Measurements from ENCODE around the gene POM121C.
"Not testable (repeated sequence)": the region's sequence is repeated elsewhere in the genome, so short reads cannot be mapped to it uniquely, and the experiment has no call there.

Gene POM121C

GRCh38 chr7:75397865-75398264 lies 88.2 kb downstream of the POM121C start:
- H3K4me3 ChIP-seq (ENCODE audit: low read length in 2 of 2); H3K4me1 ChIP-seq (ENCODE audit: control insufficient read depth in 2 of 2, insufficient read depth in 2 of 2, low read length in 2 of 2); H3K9ac ChIP-seq (ENCODE audit: low read depth in 1 of 2, low read length in 2 of 2); H3K27ac ChIP-seq (ENCODE audit: low read depth in 2 of 2, low read length in 2 of 2); H3K27me3 ChIP-seq (ENCODE audit: control insufficient read depth in 2 of 2, insufficient read depth in 2 of 2, low read length in 2 of 2); H3K9me3 ChIP-seq (ENCODE audit: control insufficient read depth in 2 of 2, low read length in 2 of 2); H3K36me3 ChIP-seq (ENCODE audit: control insufficient read depth in 2 of 2, insufficient read depth in 2 of 2, low read length in 2 of 2): not testable (repeated sequence)

GRCh38 chr7:75395329-75395728 lies 90.8 kb downstream of the POM121C start, which contains the start of gene TRIM73:
Gene TRIM73 (plus strand): TSS chr7:75395629. CDS start chr7:75398934, 3,305 bp downstream.
- not testable (repeated sequence) for H3K4me3 ChIP-seq (ENCODE audit: low read length in 2 of 2); H3K4me1 ChIP-seq (ENCODE audit: control insufficient read depth in 2 of 2, insufficient read depth in 2 of 2, low read length in 2 of 2); H3K9me3 ChIP-seq (ENCODE audit: control insufficient read depth in 2 of 2, low read length in 2 of 2); H3K27me3 ChIP-seq (ENCODE audit: control insufficient read depth in 2 of 2, insufficient read depth in 2 of 2, low read length in 2 of 2); H3K27ac ChIP-seq (ENCODE audit: low read depth in 2 of 2, low read length in 2 of 2); H3K9ac ChIP-seq (ENCODE audit: low read depth in 1 of 2, low read length in 2 of 2); H3K36me3 ChIP-seq (ENCODE audit: control insufficient read depth in 2 of 2, insufficient read depth in 2 of 2, low read length in 2 of 2)

- not testable (repeated sequence) for H3K9ac ChIP-seq (ENCODE audit: low read depth in 1 of 2, low read length in 2 of 2); H3K9me3 ChIP-seq (ENCODE audit: control insufficient read depth in 2 of 2, low read length in 2 of 2); H3K4me3 ChIP-seq (ENCODE audit: low read length in 2 of 2); H3K27me3 ChIP-seq (ENCODE audit: control insufficient read depth in 2 of 2, insufficient read depth in 2 of 2, low read length in 2 of 2); H3K4me1 ChIP-seq (ENCODE audit: control insufficient read depth in 2 of 2, insufficient read depth in 2 of 2, low read length in 2 of 2); H3K36me3 ChIP-seq (ENCODE audit: control insufficient read depth in 2 of 2, insufficient read depth in 2 of 2, low read length in 2 of 2); H3K27ac ChIP-seq (ENCODE audit: low read depth in 2 of 2, low read length in 2 of 2)
Measured at GRCh38 chr7:75393194-75393593, 92.9 kb downstream of the POM121C start.

- H3K27ac ChIP-seq (ENCODE audit: low read depth in 2 of 2, low read length in 2 of 2); H3K9ac ChIP-seq (ENCODE audit: low read depth in 1 of 2, low read length in 2 of 2); H3K4me3 ChIP-seq (ENCODE audit: low read length in 2 of 2); H3K27me3 ChIP-seq (ENCODE audit: control insufficient read depth in 2 of 2, insufficient read depth in 2 of 2, low read length in 2 of 2); H3K4me1 ChIP-seq (ENCODE audit: control insufficient read depth in 2 of 2, insufficient read depth in 2 of 2, low read length in 2 of 2); H3K9me3 ChIP-seq (ENCODE audit: control insufficient read depth in 2 of 2, low read length in 2 of 2); H3K36me3 ChIP-seq (ENCODE audit: control insufficient read depth in 2 of 2, insufficient read depth in 2 of 2, low read length in 2 of 2): not testable (repeated sequence)
Measured at GRCh38 chr7:75374519-75375317, 111.4 kb downstream of the POM121C start.

- H3K9me3 ChIP-seq (ENCODE audit: control insufficient read depth in 2 of 2, low read length in 2 of 2); H3K27me3 ChIP-seq (ENCODE audit: control insufficient read depth in 2 of 2, insufficient read depth in 2 of 2, low read length in 2 of 2); H3K27ac ChIP-seq (ENCODE audit: low read depth in 2 of 2, low read length in 2 of 2); H3K36me3 ChIP-seq (ENCODE audit: control insufficient read depth in 2 of 2, insufficient read depth in 2 of 2, low read length in 2 of 2); H3K9ac ChIP-seq (ENCODE audit: low read depth in 1 of 2, low read length in 2 of 2); H3K4me3 ChIP-seq (ENCODE audit: low read length in 2 of 2); H3K4me1 ChIP-seq (ENCODE audit: control insufficient read depth in 2 of 2, insufficient read depth in 2 of 2, low read length in 2 of 2): not testable (repeated sequence)
Measured at GRCh38 chr7:75374144-75374518, 112.0 kb downstream of the POM121C start.

- not testable (repeated sequence) for H3K27ac ChIP-seq (ENCODE audit: low read depth in 2 of 2, low read length in 2 of 2); H3K4me1 ChIP-seq (ENCODE audit: control insufficient read depth in 2 of 2, insufficient read depth in 2 of 2, low read length in 2 of 2); H3K27me3 ChIP-seq (ENCODE audit: control insufficient read depth in 2 of 2, insufficient read depth in 2 of 2, low read length in 2 of 2); H3K36me3 ChIP-seq (ENCODE audit: control insufficient read depth in 2 of 2, insufficient read depth in 2 of 2, low read length in 2 of 2); H3K9me3 ChIP-seq (ENCODE audit: control insufficient read depth in 2 of 2, low read length in 2 of 2); H3K4me3 ChIP-seq (ENCODE audit: low read length in 2 of 2); H3K9ac ChIP-seq (ENCODE audit: low read depth in 1 of 2, low read length in 2 of 2)
Measured at GRCh38 chr7:75367313-75367712, 118.8 kb downstream of the POM121C start.
